ENCODE data around the gene KIF3B.
"Not testable (repeated sequence)": the region's sequence is repeated elsewhere in the genome, so short reads cannot be mapped to it uniquely, and the experiment has no call there.

KIF3B gene

DNA sequence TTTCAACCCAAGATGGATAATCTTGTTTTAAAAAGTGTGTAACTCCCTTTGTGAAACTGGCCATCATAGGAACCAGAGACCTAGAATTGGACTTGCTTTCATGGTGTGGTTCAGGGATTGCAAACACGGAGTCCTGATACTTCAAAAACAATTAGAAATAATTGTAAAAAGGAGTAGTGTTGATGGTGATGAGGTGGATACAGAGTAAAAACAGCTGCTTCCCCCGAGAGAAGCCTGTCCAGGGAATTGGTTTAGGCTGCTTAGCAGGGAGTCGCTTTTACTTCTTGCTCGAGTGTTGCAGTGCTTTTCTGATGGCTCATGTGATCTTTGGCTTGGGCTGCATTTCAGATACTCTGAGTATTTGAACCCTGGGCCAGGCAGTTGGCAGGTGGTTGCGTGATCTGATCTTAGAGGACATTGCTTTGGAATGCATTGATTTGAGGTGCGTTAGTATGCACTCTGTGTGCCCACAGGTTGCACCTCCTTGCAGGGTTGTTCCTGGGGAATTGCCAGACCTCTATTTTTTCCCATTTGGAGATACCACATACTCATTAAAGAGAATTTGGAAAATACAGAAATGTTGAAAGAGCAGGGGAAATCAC is 19.5 kb downstream of the KIF3B start:
- no peak for DNase-seq

DNA sequence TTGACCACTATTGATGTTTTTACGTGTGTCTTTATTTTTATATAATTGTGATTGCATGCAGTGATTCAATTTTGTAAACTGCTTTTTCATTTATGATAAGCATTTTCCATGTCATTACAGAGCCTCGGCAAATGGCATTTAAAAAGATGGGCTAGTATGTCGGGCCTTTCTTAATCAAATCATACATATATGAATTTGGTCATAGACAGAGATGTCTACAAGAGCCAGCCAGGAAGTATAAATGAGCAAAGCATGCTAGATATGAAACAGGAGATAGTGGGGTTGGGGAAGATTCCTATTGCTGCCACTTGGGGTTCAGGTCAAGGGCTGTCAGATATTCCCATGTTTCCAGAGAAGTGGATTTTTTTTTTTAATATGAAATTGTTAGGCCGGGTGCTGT is 20.0 kb downstream of the KIF3B start:
- no peak for DNase-seq

GRCh38 chr20:32300647-32301046 is 23.2 kb downstream of the KIF3B start:
- DNase-seq: no peak

DNA sequence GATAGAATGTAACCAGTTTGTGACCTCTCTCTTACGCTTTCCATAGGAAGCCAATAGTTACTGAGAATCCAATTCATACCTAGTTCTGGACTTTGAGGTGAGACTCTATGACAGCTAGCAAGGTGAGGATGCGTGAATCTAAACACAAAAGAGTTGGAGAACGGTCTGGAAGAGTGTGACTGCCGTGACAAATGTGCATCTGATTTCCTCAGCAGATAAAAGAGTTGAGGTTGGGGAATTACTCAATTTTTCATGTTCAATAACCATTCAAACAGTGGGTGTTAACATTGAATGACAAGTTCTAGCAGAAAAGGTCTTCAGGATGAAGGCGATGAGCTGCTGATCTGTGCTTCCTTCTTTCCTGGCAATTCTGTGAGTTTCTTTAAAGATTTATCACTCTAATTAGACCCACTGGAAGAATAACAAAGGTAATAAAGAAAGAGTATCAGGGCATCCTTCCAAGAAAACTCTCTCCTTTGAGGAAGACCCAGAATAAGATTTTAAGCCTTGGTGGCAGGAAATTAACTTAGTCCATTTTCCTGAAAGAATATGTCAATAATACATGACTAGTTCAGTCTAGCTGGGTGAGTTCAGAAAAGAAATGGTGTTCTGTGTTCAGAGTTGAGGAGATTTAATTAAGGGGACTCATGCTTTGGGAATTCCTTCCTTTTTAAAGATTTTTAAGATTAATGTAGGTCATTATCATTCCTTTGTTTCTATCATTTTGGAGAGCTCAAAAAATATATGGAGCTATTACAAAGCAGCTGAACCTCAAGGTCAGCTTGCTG is 24.5 kb downstream of the KIF3B start:
- DNase-seq: no peak

GRCh38 chr20:32302507-32302872 is 25.0 kb downstream of the KIF3B start:
- DNase-seq: no peak

DNA sequence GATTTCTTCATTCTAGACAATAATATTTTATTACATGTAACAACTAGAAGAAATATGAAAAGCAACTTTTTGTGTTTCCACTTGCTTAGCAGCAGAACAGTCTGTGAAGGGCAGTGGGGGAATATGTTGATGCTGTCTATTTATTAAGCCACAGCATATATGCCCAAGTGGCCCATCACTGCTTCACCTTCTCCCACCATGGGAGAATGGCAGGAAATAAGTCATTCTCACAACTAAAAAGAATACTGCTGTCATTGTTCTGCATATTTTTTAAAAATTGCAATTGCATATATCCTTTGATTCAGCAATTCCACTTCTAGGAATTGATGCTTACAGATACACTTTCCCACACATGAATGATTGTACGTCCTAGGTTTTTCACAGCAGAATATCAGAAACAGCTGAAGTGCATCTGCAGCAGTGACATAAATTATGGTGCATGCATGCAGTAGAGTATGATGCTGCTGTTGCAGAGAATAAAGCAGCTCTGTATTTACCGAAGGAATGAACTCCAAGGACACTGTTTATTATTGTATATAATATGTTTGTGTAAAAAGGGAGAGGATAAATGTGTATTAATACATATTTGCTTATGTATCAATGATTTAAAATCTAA is 26.8 kb downstream of the KIF3B start:
- DNase-seq: no peak

- no peak for DNase-seq
These were observed 35.4 kb downstream of the KIF3B start for GRCh38 chr20:32312718-32313424.

- DNase-seq: no peak
These were observed 37.3 kb downstream of the KIF3B start for GRCh38 chr20:32314768-32315167.

DNA sequence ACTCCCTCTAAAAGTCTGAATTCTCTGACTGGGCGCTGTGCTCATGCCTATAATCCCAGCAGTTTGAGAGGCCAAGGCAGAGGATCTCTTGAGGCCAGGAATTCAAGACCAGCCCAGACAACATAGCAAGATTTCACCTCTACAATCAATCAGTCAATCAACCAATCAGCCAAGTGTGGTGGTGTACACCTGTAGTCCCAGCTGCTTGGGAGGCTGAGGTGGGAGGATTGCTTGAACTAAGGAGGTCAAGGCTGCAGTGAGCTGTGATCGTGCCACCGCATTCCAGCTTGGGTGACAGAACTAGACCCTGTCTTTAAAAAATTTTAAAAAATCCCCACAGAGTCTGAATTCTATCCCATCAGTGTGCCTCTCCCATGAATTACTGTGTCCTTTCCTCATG is 37.9 kb downstream of the KIF3B start:
- no peak for DNase-seq

DNA sequence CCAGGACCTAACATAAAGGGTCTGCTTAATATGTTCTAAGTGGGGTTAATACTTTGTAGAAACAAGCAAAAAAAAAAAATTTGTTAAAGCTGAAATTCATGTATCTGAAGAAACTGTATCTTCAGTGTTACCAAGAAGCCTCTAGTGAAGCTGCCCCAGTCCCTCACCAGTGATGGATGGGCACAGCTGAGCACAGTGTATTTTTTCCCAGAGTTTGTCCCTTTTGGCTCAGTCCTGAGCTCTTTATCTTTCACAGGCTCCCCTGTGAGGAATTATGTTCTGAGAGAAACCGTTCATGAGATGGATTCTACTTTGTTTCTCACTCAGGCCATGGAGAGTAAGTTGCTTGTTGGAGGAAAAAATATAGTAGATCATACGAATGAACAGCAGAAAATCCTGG is 38.4 kb downstream of the KIF3B start:
- DNase-seq: no peak

DNA sequence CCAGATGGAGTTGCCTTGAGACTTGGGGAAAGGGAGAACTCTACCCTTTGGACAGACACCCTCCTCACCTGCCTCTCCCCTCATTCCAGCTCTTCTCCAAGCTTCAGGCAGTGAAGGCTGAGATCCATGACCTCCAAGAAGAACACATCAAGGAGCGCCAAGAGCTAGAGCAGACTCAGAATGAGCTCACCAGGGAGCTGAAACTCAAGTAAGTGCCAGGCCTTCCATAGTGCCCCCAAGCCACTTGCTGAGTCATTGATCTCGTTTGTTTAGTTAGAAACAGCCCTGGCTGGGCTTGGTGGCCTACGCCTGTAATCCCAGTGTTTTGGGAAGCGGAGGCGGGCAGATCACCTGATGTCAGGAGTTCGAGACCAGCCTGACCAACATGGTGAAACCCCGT is 39.2 kb downstream of the KIF3B start:
- no peak for DNase-seq

DNA sequence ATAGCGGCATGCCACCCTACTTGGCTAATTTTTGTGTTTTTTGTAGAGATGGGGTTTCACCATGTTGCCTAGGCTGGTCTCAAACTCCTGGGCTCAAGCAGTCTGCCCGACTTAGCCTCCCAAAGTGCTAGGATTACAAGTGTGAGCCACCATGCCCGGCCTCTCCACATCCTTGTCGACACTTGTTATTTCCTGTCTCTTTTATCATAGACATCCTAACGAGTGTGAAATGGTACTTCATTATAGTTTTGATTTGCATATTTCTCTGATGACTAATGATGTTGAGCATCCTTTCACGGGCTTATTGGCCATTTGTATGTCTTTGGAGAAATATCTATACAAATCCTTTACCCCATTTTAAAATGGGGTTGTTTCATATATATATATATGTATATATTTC is 41.6 kb downstream of the KIF3B start:
- DNase-seq: no peak

GRCh38 chr20:32320305-32320704 is 42.9 kb downstream of the KIF3B start:
- DNase-seq: no peak

GRCh38 chr20:32321390-32321789 is 43.9 kb downstream of the KIF3B start:
- DNase-seq: no peak

DNA sequence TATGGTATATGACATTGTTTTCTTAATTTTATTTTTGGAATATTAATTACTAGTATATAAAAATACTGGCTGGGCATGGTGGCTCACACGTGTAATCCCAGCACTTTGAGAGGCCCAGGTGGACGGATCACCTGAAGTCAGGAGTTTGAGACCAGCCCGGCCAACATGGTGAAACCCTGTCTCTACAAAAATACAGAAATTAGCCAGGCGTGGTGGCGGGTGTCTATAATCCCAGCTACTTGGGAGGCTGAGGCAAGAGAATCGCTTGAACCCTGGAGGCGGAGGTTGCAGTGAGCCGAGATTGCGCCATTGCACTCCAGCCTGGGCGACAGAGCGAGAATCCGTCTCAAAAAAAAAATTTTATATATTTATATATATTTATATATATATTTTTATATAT is 44.8 kb downstream of the KIF3B start:
- not testable (repeated sequence) for DNase-seq

DNA sequence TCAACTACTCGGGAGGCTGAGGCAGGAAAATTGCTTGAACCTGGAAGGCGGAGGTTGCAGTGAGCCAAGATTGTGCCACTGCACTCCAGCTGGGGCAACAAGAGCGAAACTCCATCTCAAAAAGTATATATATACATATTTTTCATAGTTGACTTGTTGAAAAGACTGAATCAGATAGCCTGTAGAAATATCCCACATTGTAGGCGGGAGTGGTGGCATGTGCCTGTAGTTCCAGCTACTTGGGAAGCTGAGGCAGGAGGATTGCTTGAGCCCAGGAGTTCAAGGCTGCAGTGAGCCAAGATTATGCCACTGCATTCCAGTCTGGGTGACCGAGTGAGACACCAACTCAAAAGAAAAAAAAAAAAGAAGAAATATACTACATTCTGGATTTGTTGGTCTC is 46.3 kb downstream of the KIF3B start:
- DNase-seq: not testable (repeated sequence)

- no peak for DNase-seq
These were observed 48.5 kb downstream of the KIF3B start for GRCh38 chr20:32325706-32326503.

- DNase-seq: no peak
These were observed 49.0 kb downstream of the KIF3B start for GRCh38 chr20:32326504-32326845.

GRCh38 chr20:32327087-32327681 is 49.7 kb downstream of the KIF3B start:
- no peak for DNase-seq

DNA sequence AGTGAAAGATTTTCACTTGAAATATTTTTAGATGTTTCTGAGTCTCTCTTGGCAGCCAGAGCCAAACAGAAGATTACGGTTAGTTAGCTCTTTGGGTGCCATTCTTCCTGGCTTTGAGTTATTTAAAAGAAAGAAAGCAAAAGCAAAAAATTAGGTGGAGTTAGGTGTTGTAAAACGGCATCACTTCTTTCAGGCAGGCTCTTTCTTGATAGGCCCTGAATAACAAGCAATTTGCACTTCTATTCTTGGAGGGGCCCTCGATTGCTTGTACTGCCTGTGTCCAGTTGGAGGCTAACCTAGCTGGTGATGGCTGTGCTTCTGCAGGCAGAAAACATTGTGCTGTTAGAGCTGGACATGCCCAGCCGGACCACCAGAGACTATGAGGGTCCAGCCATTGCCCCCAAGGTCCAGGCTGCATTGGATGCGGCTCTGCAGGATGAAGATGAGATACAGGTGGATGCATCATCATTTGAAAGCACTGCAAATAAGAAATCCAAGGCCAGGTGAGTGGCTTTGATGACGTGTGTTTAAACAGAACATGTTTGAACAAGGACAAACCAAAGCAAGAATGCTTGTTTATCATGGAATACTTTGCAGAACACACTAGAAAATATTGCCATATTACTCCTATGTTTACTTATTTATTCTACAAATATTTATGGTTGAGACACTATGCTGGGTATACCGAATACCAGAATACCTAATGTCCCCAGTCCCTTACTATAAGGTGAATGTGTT is 52.5 kb downstream of the KIF3B start:
- DNase-seq: no peak

- DNase-seq: no peak
These were observed 53.1 kb downstream of the KIF3B start for GRCh38 chr20:32330555-32330897.

DNA sequence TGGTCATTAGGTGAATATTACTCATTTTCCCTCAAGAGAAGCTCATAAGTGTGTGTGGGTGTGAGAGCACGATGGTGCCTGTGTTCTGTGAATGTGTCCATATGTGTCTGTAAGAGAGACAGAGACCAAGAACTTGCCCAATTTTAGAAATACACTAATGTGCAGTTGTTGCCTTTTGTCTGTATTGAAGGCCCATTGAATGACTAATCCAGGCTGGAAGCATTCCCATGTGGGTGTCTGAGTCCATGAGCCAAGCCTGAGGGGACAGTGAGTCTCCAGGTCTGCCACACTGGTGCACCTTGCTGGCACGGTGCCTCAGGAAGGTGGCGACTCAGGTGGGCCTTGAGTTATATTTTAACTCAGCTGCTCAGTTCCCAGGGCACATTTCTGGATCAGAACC is 55.2 kb downstream of the KIF3B start:
- DNase-seq: no peak

Data from CD4-positive, alpha-beta T cell treated with Interleukin-12 subunit alpha and Interleukin-12 subunit beta, for 1 hour (primary cell).